Liver (tissue), 9 donors: ENCODE results near the gene PARD3B. TPM values are rescaled to one million over a fixed set of nuclear protein-coding genes. Genes with fewer than 3 reads are reported as not detected.

Experiments
- DNase-seq: peaks from one replicate; pipeline ENCODE4 v3.0.0-alpha.2; 2017; ENCODE audit warnings: low spot score
- H3K27ac ChIP-seq, 2 donors: one replicate each; pipeline ENCODE4 v1.7.0; 2013; ENCODE audit warnings: inconsistent platforms in 2 of 2, low read length in 2 of 2, control low read depth in 1 of 2, low read depth in 1 of 2, mild to moderate bottlenecking in 1 of 2
- H3K27me3 ChIP-seq, 4 donors: one replicate each; pipeline versions ENCODE4 v1.6.1 to v1.7.0; 2013; ENCODE audit warnings: low read length in 3 of 4, inconsistent platforms in 1 of 4, mild to moderate bottlenecking in 1 of 4, moderate library complexity in 1 of 4; ENCODE audit not compliant: control insufficient read depth in 4 of 4, insufficient read depth in 4 of 4
- H3K36me3 ChIP-seq, 4 donors: one replicate each; pipeline versions ENCODE4 v1.6.1 to v1.7.0; 2013; ENCODE audit warnings: low read length in 3 of 4, mild to moderate bottlenecking in 3 of 4, low read depth in 1 of 4, moderate library complexity in 1 of 4; ENCODE audit not compliant: control insufficient read depth in 4 of 4, insufficient read depth in 3 of 4
- H3K4me1 ChIP-seq, 4 donors: one replicate each; pipeline versions ENCODE4 v1.6.1 to v1.7.0; 2013; ENCODE audit warnings: low read length in 3 of 4, mild to moderate bottlenecking in 3 of 4, moderate library complexity in 1 of 4; ENCODE audit not compliant: control insufficient read depth in 4 of 4, insufficient read depth in 4 of 4
- H3K4me3 ChIP-seq, 3 donors: one replicate each; pipeline versions ENCODE4 v1.6.1 to v1.7.0; 2013; ENCODE audit warnings: low read length in 3 of 3, control low read depth in 1 of 3, low read depth in 1 of 3, mild to moderate bottlenecking in 1 of 3
- H3K9ac ChIP-seq, 2 donors: one replicate each; pipeline ENCODE4 v1.7.0; 2013; ENCODE audit warnings: low read length in 2 of 2, mild to moderate bottlenecking in 2 of 2, moderate library complexity in 2 of 2, control low read depth in 1 of 2, low read depth in 1 of 2
- H3K9me3 ChIP-seq, 4 donors: one replicate each; pipeline versions ENCODE4 v1.6.1 to v1.7.0; 2013; ENCODE audit warnings: low read length in 3 of 4; ENCODE audit not compliant: control insufficient read depth in 4 of 4
- ATF3 ChIP-seq: IDR thresholded peaks from 2 replicates; pipeline ENCODE4 v1.6.1; 2016; ENCODE audit warnings: antibody characterized with exemption
- EGR1 ChIP-seq, 2 donors: IDR thresholded peaks; 2 replicates each; pipeline ENCODE4 v1.6.1; 2016 to 2018; ENCODE audit warnings: antibody characterized with exemption in 2 of 2, low read depth in 2 of 2
- FOXA2 ChIP-seq: IDR thresholded peaks from 2 replicates; pipeline ENCODE4 v1.6.1; 2016; ENCODE audit warnings: antibody characterized with exemption
- HNF4A ChIP-seq, 2 donors: conservative IDR thresholded peaks; 2 replicates each; pipeline ENCODE4 v1.6.1; 2016; ENCODE audit warnings: antibody characterized with exemption in 2 of 2, mild to moderate bottlenecking in 2 of 2
- HNF4G ChIP-seq: IDR thresholded peaks from 2 replicates; pipeline ENCODE4 v1.6.1; 2016; ENCODE audit warnings: antibody characterized with exemption
- JUND ChIP-seq, 2 donors: IDR thresholded peaks; 2 replicates each; pipeline ENCODE4 v1.6.1; 2016; ENCODE audit warnings: antibody characterized with exemption in 2 of 2
- NR2F2 ChIP-seq: IDR thresholded peaks from 2 replicates; pipeline ENCODE4 v1.6.1; 2016; ENCODE audit warnings: antibody characterized with exemption
- RAD21 ChIP-seq, 2 donors: IDR thresholded peaks; 2 replicates each; pipeline ENCODE4 v1.6.1; 2016; ENCODE audit warnings: antibody characterized with exemption in 2 of 2, mild to moderate bottlenecking in 2 of 2
- REST ChIP-seq: IDR thresholded peaks from 2 replicates; pipeline ENCODE4 v1.6.1; 2016; ENCODE audit warnings: antibody characterized with exemption, mild to moderate bottlenecking
- SP1 ChIP-seq: IDR thresholded peaks from 2 replicates; pipeline ENCODE4 v1.6.1; 2018; ENCODE audit warnings: antibody characterized with exemption, mild to moderate bottlenecking
- YY1 ChIP-seq: IDR thresholded peaks from 2 replicates; pipeline ENCODE4 v1.6.1; 2016; ENCODE audit warnings: antibody characterized with exemption, mild to moderate bottlenecking
- WGBS: extraction: QIAGEN DNeasy Blood & Tissue Kit; methylation state at CpG from one replicate; pipeline ENCODE4 v1.1.7; 2013; 5-methylcytosine and 5-hydroxymethylcytosine counted together
- polyA plus RNA-seq, 2 donors: library from polyadenylated mRNA; stranded (reverse) in 1 of 2; unstranded in 1 of 2; fragments of 200-250 nt in 1 of 2; fragments of >200 nt in 1 of 2; fragmentation: Nextera tagmentation in 1 of 2; extraction: Ambion mirVana in 1 of 2; gene quantifications; one replicate each; pipeline versions ENCODE4 v1.2.1 to v1.2.3, GENCODE V29; 2013 to 2015
- total RNA-seq, 2 donors: library from RNA; depleted of rRNA; stranded (reverse); fragments of >200 nt; gene quantifications; one replicate each; pipeline ENCODE4 v1.2.3, GENCODE V29; 2014
- TF ChIP-seq, protein P1 (sequence below): fragments of 150-350 bp; IDR thresholded peaks from 2 replicates; pipeline ENCODE4 v1.5.1; 2017; ENCODE audit warnings: improper control_type of control experiment, low read depth, low read length; ENCODE audit not compliant: missing input control
- donor health status: healthy.
- donor health status: healthy.
- donor health status: healthy.
- donor health status: healthy.
- donor health status: healthy.

The PARD3B gene
- total and polyA plus RNA-seq, 4 donors: 1.1 to 10.3 (median 3.7) TPM

DNA sequence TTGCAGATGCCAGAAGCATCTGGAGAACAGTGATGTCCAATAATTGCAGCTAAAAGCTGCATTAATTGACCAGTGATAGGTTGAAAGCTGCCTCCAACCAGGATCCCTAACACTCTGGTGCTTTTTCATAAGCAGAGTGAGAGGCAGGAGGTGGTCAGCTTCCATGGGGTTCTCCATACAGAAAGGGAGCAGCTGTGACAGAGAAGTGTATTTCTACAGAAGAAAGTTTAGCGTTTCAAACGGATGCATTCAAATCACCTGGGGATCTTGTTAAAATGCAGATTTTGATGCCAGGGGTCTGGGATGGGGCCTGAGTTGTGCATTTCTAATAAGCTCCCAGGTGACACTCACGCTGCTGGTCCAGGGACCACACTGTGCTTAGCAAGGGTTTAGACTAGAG lies 920.5 kb downstream of the PARD3B start:
- DNase-seq: no peak
- H3K4me3 ChIP-seq: no peak overlapping the region
- H3K36me3 ChIP-seq: no peaks in the 10 kb centered on the region
- H3K4me1 ChIP-seq: no peaks in the 10 kb centered on the region
- H3K27ac ChIP-seq: no peak overlapping the region
- H3K9ac ChIP-seq: no peak overlapping the region
- H3K27me3 ChIP-seq: no peaks in the 10 kb centered on the region
- no peaks in the 10 kb centered on the region for H3K9me3 ChIP-seq
- no peak for TF ChIP-seq RAD21 (IDR thresholded peaks at IDR 0.05)
- no peak for TF ChIP-seq SP1
- no peak for TF ChIP-seq HNF4G
- no peak for TF ChIP-seq YY1
- no peak for TF ChIP-seq FOXA2
- TF ChIP-seq EGR1 (IDR thresholded peaks at IDR 0.05; ENCODE audit: low read depth in 2 of 2): no peak
- TF ChIP-seq, protein P1, sequence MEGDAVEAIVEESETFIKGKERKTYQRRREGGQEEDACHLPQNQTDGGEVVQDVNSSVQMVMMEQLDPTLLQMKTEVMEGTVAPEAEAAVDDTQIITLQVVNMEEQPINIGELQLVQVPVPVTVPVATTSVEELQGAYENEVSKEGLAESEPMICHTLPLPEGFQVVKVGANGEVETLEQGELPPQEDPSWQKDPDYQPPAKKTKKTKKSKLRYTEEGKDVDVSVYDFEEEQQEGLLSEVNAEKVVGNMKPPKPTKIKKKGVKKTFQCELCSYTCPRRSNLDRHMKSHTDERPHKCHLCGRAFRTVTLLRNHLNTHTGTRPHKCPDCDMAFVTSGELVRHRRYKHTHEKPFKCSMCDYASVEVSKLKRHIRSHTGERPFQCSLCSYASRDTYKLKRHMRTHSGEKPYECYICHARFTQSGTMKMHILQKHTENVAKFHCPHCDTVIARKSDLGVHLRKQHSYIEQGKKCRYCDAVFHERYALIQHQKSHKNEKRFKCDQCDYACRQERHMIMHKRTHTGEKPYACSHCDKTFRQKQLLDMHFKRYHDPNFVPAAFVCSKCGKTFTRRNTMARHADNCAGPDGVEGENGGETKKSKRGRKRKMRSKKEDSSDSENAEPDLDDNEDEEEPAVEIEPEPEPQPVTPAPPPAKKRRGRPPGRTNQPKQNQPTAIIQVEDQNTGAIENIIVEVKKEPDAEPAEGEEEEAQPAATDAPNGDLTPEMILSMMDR: no peak
- no peak for TF ChIP-seq JUND (IDR thresholded peaks at IDR 0.05)
- no peak for TF ChIP-seq NR2F2
- 82% methylated on average over 3 of the region's 3 CpGs for WGBS

DNA sequence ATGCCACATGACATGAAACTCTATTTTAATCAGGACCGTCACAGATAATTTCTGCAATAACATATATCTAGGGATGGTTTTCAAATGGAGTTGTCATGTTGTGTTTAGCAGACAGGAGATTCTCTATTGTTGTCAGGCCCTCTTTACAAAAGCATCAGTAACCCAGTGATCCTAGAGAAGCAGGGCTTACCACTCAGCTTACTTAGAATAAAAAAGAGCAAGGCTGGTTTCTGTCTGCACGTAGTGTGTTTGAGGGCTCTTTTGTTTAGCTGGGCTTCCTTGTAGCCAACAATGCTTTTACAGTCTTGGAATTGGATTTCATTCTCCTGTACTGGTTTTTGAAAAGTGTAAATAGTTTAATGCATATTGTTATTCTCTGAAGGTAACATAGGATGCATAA lies 926.5 kb downstream of the PARD3B start:
- no peaks in the 10 kb centered on the region for H3K36me3 ChIP-seq
- WGBS: 97% methylated on average over 2 of the region's 2 CpGs
- H3K9ac ChIP-seq: no peak overlapping the region
- H3K27me3 ChIP-seq: no peaks in the 10 kb centered on the region
- no peak overlapping the region for H3K27ac ChIP-seq
- H3K4me1 ChIP-seq: no peaks in the 10 kb centered on the region
- no peak overlapping the region for H3K4me3 ChIP-seq
- no peaks in the 10 kb centered on the region for H3K9me3 ChIP-seq
- DNase-seq: no peak
- no peak for TF ChIP-seq JUND (IDR thresholded peaks at IDR 0.05)
- TF ChIP-seq RAD21 (IDR thresholded peaks at IDR 0.05): no peak

- 91% methylated on average over 3 of the region's 3 CpGs for WGBS
- no peak for DNase-seq
- Histone ChIP-seq H3K9ac (no peak overlapping the region), H3K9me3 (no peaks in the 10 kb centered on the region), H3K4me3 (no peak overlapping the region), H3K27ac (no peak overlapping the region), H3K27me3 (no peaks in the 10 kb centered on the region), H3K4me1 (no peaks in the 10 kb centered on the region), H3K36me3 (no peaks in the 10 kb centered on the region)
- TF ChIP-seq ATF3: no peak
Observed at GRCh38 chr2:205473791-205474190, 928.5 kb downstream of the PARD3B start.

DNA sequence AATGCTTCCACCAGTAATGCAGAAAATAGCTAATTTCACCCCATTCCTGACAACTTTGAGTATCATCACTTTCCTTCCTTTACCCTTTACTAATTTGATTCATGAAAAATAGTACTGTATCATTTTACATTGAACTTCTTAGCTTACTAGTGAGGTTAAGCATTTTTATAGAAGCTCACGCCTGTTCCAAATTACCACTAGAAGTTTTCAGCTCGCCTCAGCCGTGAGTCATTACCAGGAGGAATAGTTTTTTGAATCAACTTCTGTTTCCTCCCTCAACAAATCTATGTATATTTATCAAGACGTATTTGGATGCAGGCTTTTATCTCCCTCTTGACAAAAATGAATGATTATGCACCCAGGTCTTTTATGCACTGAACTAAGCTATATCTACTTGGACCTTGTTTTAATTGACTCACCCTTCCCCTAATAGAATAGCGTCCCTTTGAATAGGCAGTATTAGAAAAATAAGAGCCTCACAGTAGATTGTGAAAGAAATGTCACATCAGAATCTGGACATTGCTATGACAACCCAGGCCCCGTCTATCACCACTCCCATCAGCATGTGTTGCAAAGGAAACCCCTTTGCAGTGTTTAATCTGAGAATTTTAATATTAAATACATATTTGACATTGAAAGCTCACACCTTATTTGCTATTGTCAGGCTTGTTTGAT lies 929.6 kb downstream of the PARD3B start:
- WGBS: 91% methylated on average over 6 of the region's 6 CpGs
- no peak overlapping the region for H3K27ac ChIP-seq
- TF ChIP-seq REST (no peak), RAD21 (IDR thresholded peaks at IDR 0.05) (no peak), HNF4G (no peak), JUND (IDR thresholded peaks at IDR 0.05) (no peak), ATF3 (no peak), HNF4A (conservative IDR thresholded peaks at IDR 0.05) (no peak)
- no peak overlapping the region for H3K4me3 ChIP-seq
- H3K27me3 ChIP-seq: no peaks in the 10 kb centered on the region
- no peak for DNase-seq
- no peaks in the 10 kb centered on the region for H3K4me1 ChIP-seq
- no peaks in the 10 kb centered on the region for H3K36me3 ChIP-seq
- H3K9me3 ChIP-seq: no peaks in the 10 kb centered on the region
- no peak overlapping the region for H3K9ac ChIP-seq
